ENCODE results near the gene RNASE12.

- TF ChIP-seq CTCF (IDR thresholded peaks at IDR 0.05) (no peak), POLR2A (IDR thresholded peaks at IDR 0.05) (no peak)
Measured at GRCh38 chr14:20624495-20625070, 33.4 kb upstream of the RNASE12 start.
